Measurements from ENCODE around the gene TMEM18. TPM values are rescaled to one million over a fixed set of nuclear protein-coding genes. Genes with fewer than 3 reads are reported as not detected.
"Not testable (repeated sequence)": the region's sequence is repeated elsewhere in the genome, so short reads cannot be mapped to it uniquely, and the experiment has no call there.

Gene TMEM18
- polyA plus RNA-seq, 5 donors, result 56.2 to 68.1 (median 59.5) TPM

- DNase-seq, result no peak
Measured at GRCh38 chr2:696999-697627, 19.9 kb upstream of the TMEM18 start.

GRCh38 chr2:696463-696862 is 19.3 kb upstream of the TMEM18 start:
- DNase-seq, result no peak

GRCh38 chr2:694906-695510 is 17.8 kb upstream of the TMEM18 start:
- no peak for DNase-seq

- peak in 1 of 2 donors; percentile 36 for DNase-seq
Measured at GRCh38 chr2:694174-694573, 17.0 kb upstream of the TMEM18 start.

- DNase-seq, result no peak
Measured at GRCh38 chr2:693606-694005, 16.4 kb upstream of the TMEM18 start.

- DNase-seq, result no peak
Measured at GRCh38 chr2:692767-693166, 15.6 kb upstream of the TMEM18 start.

- no peak for DNase-seq
Measured at GRCh38 chr2:691821-692761, 14.9 kb upstream of the TMEM18 start.

GRCh38 chr2:690799-691198 is 13.6 kb upstream of the TMEM18 start:
- no peak for DNase-seq

GRCh38 chr2:689877-690510 is 12.8 kb upstream of the TMEM18 start:
- DNase-seq, result no peak

- DNase-seq, result no peak
Measured at GRCh38 chr2:689237-689636, 12.0 kb upstream of the TMEM18 start.

GRCh38 chr2:688504-689076 is 11.4 kb upstream of the TMEM18 start:
- no peak for DNase-seq

GRCh38 chr2:685421-685820 is 8.2 kb upstream of the TMEM18 start:
- no peak for DNase-seq

- DNase-seq, result not testable (repeated sequence)
Measured at GRCh38 chr2:684913-685312, 7.7 kb upstream of the TMEM18 start.

- no peak for DNase-seq
Measured at GRCh38 chr2:682226-682625, 5.0 kb upstream of the TMEM18 start.

GRCh38 chr2:681312-681711 is 4.1 kb upstream of the TMEM18 start:
- no peak for DNase-seq

- no peak for DNase-seq
Measured at GRCh38 chr2:680496-680895, 3.3 kb upstream of the TMEM18 start.

GRCh38 chr2:678964-679363 is 1.8 kb upstream of the TMEM18 start:
- DNase-seq, result no peak

GRCh38 chr2:677959-678550 is 849 bp upstream of the TMEM18 start:
- peak; percentile 35 to 48 for DNase-seq

GRCh38 chr2:676647-677055 is 555 bp downstream of the TMEM18 start:
- DNase-seq, result peak; percentile 98

- DNase-seq, result no peak
Measured at GRCh38 chr2:675982-676646, 1.1 kb downstream of the TMEM18 start.

- no peak for DNase-seq
Measured at GRCh38 chr2:675460-675859, 1.7 kb downstream of the TMEM18 start.

Measured in right lung (tissue), 5 donors.